Measurements from ENCODE around the gene PTPRD.

- TF ChIP-seq CTCF (conservative IDR thresholded peaks at IDR 0.05; ENCODE audit: low read length) (no peak), EZH2phosphoT487 (IDR thresholded peaks at IDR 0.05; ENCODE audit: borderline replicate concordance, low read depth, low read length) (no peak)
Measured at GRCh38 chr9:8852301-8852864, 1760.4 kb downstream of the PTPRD start.

All from OCI-LY7 (cell line).